Small intestine (tissue), 7 donors: ENCODE results near the gene ZBTB7B. TPM values are rescaled to one million over a fixed set of nuclear protein-coding genes. Genes with fewer than 3 reads are reported as not detected.
A peak's percentile ranks its signal among the peaks of the same experiment; 100 is the strongest.

Experiments
- DNase-seq, 2 donors: peaks; one replicate each; pipeline versions ENCODE4 v3.0.0 to v3.0.0-alpha.2; 2013
- FAIRE-seq: peaks from 2 replicates; lab custom pipeline; 2012; peaks lifted over from hg19 to GRCh38; lab: Jason Lieb, UNC
- H3K27ac ChIP-seq, 3 donors: one replicate each; pipeline ENCODE4 v1.5.1; 2013; ENCODE audit warnings: low read length in 2 of 3, mild to moderate bottlenecking in 2 of 3, control low read depth in 1 of 3, inconsistent platforms in 1 of 3, low read depth in 1 of 3, moderate library complexity in 1 of 3
- H3K27me3 ChIP-seq, 3 donors: one replicate each; pipeline ENCODE4 v1.6.1; 2013; ENCODE audit warnings: low read length in 3 of 3, inconsistent platforms in 1 of 3; ENCODE audit not compliant: control insufficient read depth in 3 of 3, insufficient read depth in 3 of 3
- H3K36me3 ChIP-seq, 3 donors: one replicate each; pipeline ENCODE4 v1.6.1; 2013; ENCODE audit warnings: low read length in 3 of 3, inconsistent platforms in 1 of 3, low read depth in 1 of 3, mild to moderate bottlenecking in 1 of 3, moderate library complexity in 1 of 3; ENCODE audit not compliant: control insufficient read depth in 3 of 3, insufficient read depth in 2 of 3
- H3K4me1 ChIP-seq, 3 donors: one replicate each; pipeline ENCODE4 v1.6.1; 2013; ENCODE audit warnings: low read length in 2 of 3, inconsistent platforms in 1 of 3, low read depth in 1 of 3, mild to moderate bottlenecking in 1 of 3, moderate library complexity in 1 of 3; ENCODE audit not compliant: control insufficient read depth in 3 of 3, insufficient read depth in 2 of 3
- H3K4me3 ChIP-seq, 3 donors: one replicate each; pipeline ENCODE4 v1.5.1; 2013; ENCODE audit warnings: low read length in 3 of 3, control low read depth in 1 of 3, inconsistent platforms in 1 of 3, low read depth in 1 of 3, mild to moderate bottlenecking in 1 of 3, moderate library complexity in 1 of 3
- H3K9me3 ChIP-seq, 2 donors: one replicate each; pipeline ENCODE4 v1.6.1; 2013; ENCODE audit warnings: low read depth in 1 of 2, low read length in 1 of 2; ENCODE audit not compliant: control insufficient read depth in 2 of 2, insufficient read depth in 1 of 2
- WGBS, 3 donors: extraction: QIAGEN DNeasy Blood & Tissue Kit; methylation state at CpG; one replicate each; pipeline ENCODE4 v1.1.7; 2013; 5-methylcytosine and 5-hydroxymethylcytosine counted together
- polyA plus RNA-seq, 4 donors: library from polyadenylated mRNA; stranded (reverse) in 3 of 4; unstranded in 1 of 4; fragments of 200-250 nt in 3 of 4; fragments of 120-200 nt in 1 of 4; gene quantifications; one replicate each; pipeline versions ENCODE4 v1.2.1 to v1.2.3, GENCODE V29; 2013
- donor health status: healthy with polysubstance abuse.
- donor health status: control.
- donor health status: control.
- donor health status: Bipolar disorder and iron deficiency.
- donor health status: healthy.

Gene ZBTB7B
- polyA plus RNA-seq, 4 donors = 51.5 to 222 (median 115) TPM

DNA sequence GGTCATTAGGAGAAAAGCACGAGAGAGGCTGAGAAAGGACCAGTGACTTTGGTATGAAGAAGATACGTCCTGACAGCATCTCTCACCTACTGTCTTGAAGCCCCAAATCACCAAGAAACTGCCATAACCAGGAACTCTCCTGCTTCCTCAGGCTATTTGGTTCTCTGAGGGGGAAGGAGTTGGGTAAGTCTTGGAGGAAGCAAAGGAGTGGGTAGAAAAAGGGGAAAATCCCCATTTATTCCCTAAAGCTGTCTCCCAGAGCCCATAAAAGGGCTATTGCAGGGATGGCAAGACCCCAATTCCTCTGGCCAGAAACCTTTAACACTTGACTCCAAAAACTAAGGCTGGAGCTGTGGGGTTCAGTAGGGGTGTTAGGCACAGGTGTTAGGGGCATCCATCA lies 44.6 kb upstream of the ZBTB7B start:
- Histone ChIP-seq H3K9me3 (no peaks in the 10 kb centered on the region), H3K36me3 (peaks cover 6 to 28% (median 8%) of the 10 kb centered on the region in 3 donors), H3K4me3 (no peak overlapping the region), H3K27ac (no peak overlapping the region), H3K4me1 (peaks cover 4 to 45% (median 12%) of the 10 kb centered on the region in 3 donors), H3K27me3 (no peaks in the 10 kb centered on the region)
- DNase-seq = no peak
- FAIRE-seq = no peak
- WGBS, 3 donors = 85 to 91% (median 87%) methylated on average over 2 of the region's 2 CpGs

DNA sequence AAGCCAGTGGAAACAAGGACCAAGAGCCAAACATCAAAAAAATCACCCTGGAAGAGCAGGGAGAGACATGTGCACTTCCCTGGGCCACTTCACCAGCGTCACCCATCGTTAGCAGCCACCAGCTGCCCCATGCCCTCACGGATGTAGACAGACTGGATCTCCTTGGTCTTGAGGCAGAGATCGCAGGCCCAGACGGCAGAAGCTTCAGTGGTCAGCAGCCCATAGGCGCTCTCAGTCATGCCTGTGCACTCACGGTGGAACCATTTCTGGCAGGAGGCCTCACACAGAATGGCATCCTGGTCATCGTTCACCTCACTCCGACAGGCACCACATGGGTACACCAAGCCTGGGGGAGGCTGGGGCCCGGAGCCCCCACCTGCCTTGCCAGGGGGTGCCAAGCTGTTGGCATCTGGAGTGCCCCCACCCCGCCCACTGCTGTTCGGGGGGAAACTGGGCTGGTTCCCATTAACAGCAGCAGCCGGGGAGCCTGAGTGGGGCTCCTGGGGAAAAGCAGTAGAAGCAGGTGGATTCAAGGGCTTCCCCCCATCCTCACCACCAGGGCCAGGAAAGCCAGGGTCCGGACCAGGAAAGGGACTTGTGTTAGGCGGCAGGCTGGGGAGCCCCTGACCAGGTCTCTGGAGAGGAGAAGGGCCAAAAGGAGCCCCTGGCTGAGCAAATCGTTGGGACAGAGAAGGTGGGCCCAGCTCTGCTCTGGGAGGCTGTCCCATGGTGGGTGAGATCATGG lies 43.7 kb upstream of the ZBTB7B start:
- 87 to 92% (median 91%) methylated on average over 16 of the region's 16 CpGs for WGBS, 3 donors
- Histone ChIP-seq H3K27ac (no peak overlapping the region), H3K4me1 (peaks cover 4 to 39% (median 10%) of the 10 kb centered on the region in 3 donors), H3K4me3 (no peak overlapping the region), H3K36me3 (peaks cover 6 to 29% (median 12%) of the 10 kb centered on the region in 3 donors), H3K27me3 (no peaks in the 10 kb centered on the region), H3K9me3 (no peaks in the 10 kb centered on the region)
- FAIRE-seq = no peak
- no peak for DNase-seq

DNA sequence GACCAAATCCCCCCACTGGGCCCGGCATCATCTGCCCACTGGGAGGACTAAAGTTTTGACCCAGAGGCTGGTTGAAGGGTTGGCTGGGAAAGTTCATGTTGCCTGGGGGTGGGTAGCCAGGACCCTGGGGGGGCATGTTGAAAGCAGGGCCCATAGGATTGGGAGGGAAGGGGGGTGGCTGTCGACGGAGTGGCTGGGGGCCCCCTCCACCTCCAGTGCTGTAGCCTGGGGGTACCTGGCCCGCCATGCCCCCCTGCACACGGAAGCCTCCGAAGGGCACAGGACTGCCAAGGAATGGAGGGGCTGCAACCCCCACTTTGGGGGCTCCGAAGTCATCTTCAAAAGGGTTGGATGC lies 43.2 kb upstream of the ZBTB7B start:
- DNase-seq = no peak
- Histone ChIP-seq H3K4me1 (peaks cover 4 to 36% (median 9%) of the 10 kb centered on the region in 3 donors), H3K36me3 (peaks cover 8 to 34% (median 12%) of the 10 kb centered on the region in 3 donors), H3K4me3 (no peak overlapping the region), H3K9me3 (no peaks in the 10 kb centered on the region), H3K27me3 (no peaks in the 10 kb centered on the region), H3K27ac (no peak overlapping the region)
- WGBS, 3 donors = 91 to 97% (median 94%) methylated on average over 7 of the region's 7 CpGs
- no peak for FAIRE-seq

DNA sequence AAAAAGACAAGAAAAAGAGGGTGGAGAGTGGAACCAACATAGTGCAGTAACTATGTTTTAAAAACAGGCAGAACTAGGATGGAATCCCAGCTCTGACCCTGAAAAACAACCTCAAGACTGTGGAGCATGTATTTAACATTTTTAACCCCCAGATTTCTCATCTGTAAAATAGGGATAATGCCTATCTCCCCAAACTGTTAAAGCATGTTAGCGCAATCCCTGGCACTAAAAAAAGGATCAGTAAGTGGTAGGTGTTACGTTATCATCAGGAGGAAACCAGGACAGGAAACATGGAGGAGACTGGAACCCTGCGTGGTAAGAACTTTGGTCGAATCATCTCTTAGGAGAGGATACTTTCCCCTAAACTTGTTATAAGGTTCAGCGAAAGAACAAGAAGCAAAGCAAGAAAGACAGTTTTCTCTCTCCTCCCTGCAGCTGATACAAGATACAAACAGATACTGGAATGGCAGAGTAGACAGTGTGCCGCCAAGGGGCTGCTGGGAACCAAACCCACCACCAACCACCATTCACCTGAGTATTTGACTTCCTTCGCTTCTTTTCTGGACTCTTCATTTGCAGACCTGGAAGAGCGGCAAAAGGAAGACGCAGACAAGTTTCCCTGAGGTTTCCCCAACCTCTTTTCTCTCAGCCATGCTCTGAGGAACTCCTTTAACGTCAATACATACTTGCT lies 42.0 kb upstream of the ZBTB7B start:
- 12 to 21% (median 16%) methylated on average over 10 of the region's 10 CpGs for WGBS, 3 donors
- DNase-seq = no peak
- peak overlapping the region; percentile 54 to 100 (median 96) for H3K27ac ChIP-seq
- H3K4me1 ChIP-seq = peaks cover 4 to 28% (median 9%) of the 10 kb centered on the region in 3 donors
- no peaks in the 10 kb centered on the region for H3K27me3 ChIP-seq
- H3K36me3 ChIP-seq = peaks cover 10 to 46% (median 20%) of the 10 kb centered on the region in 3 donors
- peak overlapping the region; percentile 78 to 89 (median 89) for H3K4me3 ChIP-seq
- FAIRE-seq = no peak
- H3K9me3 ChIP-seq = no peaks in the 10 kb centered on the region

DNA sequence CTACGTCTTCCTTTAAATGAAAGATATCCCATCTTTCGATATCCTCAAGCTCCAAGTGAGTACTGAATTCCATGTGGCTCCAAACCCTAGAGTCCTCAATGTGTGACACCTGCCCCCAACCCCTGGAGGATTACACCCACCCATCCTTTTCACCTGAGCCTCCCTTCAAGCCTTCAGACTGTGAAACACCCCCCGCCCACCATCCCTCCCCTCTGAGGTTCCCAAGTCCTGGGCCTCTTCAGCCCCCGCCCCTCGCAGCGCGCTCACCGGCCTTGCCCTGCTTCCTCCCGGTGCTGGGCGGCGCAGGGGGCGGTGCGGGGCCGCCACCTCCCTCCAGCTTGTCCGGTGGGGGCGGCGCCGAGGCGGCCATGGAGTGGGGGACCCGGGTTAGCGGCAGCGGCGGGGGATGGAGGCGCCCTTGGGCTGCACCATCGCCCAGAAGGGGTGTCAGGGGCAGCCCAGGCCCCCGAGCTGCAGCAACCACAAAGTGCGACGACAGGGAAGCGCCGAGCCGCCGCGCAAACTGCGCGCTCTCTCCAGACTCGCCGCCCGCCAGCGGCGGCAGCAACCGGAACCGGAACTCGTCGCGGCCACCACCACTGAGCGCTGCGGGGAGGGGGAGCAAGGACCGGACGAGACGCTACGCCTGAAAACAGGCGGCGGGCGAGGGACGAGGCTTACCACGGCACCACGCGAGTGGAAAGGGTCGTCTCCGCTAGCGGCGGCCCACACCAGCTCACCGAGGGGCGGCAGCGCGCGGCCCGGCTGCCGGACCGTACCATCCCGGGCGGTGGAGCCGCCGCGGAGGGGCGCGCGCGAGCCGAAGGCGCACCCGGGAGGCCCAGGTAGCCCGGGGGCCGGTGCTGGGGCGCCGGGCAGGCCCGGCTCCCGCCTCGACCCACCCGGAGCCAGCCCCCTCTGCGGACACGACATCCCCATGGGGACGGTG lies 41.1 kb upstream of the ZBTB7B start, which contains the start of gene PYGO2:
Gene PYGO2, minus strand, starts transcription at position 576 of the 949 bp plus-strand sequence. Its CDS starts 206 bp downstream, at position 370.
- Histone ChIP-seq H3K36me3 (peaks cover 12 to 55% (median 25%) of the 10 kb centered on the region in 3 donors), H3K9me3 (no peaks in the 10 kb centered on the region), H3K4me1 (peaks cover 2 to 25% (median 7%) of the 10 kb centered on the region in 3 donors), H3K27me3 (no peaks in the 10 kb centered on the region), H3K4me3 (peak within 1 kb of the TSS; percentile 78 to 89 (median 89)), H3K27ac (peak within 1 kb of the TSS; percentile 96 to 100 (median 97))
- WGBS, 3 donors = 0 to 1% (median 0%) methylated on average over 64 to 93 of the region's 93 CpGs
- peak; percentile 79 to 96 for DNase-seq
- FAIRE-seq = no peak

DNA sequence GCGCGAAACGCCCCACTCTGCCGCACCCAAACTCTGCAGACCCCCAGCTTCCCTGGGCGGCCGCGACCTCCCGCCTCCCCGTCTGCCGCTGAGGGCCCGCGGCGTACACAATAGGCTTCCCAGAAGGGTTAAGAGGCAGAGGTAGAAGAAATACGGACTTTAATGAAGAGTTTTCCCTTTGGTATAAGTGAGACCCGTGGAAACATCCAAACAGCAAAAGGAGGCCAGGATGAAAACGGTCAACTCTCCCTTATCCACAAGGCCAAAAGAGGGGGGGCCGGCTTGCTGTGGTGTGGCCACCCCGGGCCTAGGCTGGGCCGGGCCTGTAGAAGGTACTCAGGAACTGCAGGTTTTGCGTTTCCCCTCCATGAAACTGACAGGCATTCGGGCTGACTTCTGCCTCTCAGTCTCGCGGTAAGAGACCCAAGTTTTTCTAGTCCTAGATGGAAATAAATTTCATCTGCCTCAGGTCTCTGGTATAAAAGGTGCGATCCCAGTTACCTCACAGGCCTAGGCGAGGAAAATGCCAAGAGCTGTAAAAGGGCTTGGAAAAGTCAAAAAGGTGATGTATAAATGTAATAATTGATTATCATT lies 40.3 kb upstream of the ZBTB7B start:
- Histone ChIP-seq H3K27ac (peak overlapping the region; percentile 96 to 100 (median 97)), H3K27me3 (no peaks in the 10 kb centered on the region), H3K36me3 (peaks cover 12 to 62% (median 30%) of the 10 kb centered on the region in 3 donors), H3K4me1 (peaks cover 0 to 18% (median 4%) of the 10 kb centered on the region in 3 donors), H3K9me3 (no peaks in the 10 kb centered on the region), H3K4me3 (peak overlapping the region; percentile 78 to 89 (median 89))
- DNase-seq (no peak), FAIRE-seq (no peak)
- WGBS, 3 donors = 1 to 4% (median 3%) methylated on average over 22 to 25 of the region's 25 CpGs

DNA sequence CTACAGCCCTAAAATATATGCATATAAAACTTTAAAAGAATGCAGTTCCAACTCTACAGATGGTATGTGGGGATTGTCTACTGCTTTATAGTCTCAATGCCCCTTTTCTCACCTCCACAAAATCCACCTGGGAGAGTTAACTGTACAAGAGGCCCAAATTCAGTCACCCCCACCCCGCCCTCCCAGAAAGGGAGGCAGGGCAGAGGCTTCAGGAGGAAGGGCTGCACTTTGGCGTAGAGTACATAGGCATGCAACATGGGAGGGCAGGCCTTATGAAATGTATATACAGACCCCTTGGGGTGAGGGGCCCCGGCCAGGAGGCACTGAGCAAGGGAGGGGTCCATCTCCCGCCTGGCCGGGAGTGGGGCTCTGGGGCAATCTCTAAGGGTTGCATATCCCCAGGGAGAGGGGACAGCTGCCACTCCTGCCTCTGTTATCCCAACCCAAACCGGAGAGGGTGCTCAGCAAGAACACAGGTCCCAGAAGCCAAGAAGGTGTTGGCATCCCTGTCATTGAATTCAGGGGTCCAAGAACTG lies 39.7 kb upstream of the ZBTB7B start:
- FAIRE-seq = no peak
- peak overlapping the region in 1 of 3 donors; percentile 89 for H3K4me3 ChIP-seq

More for the DNA sequence above, 39.7 kb upstream of the ZBTB7B start:
- Histone ChIP-seq H3K27me3 (no peaks in the 10 kb centered on the region), H3K27ac (peak overlapping the region in 2 of 3 donors; percentile 14 to 96), H3K36me3 (peaks cover 12 to 69% (median 34%) of the 10 kb centered on the region in 3 donors), H3K4me1 (peaks cover 0 to 15% (median 4%) of the 10 kb centered on the region in 3 donors), H3K9me3 (no peaks in the 10 kb centered on the region)
- 67 to 79% (median 70%) methylated on average over 6 of the region's 6 CpGs for WGBS, 3 donors
- no peak for DNase-seq
